Left lung (tissue), 10 donors: Measurements from ENCODE around the gene FAM222A. TPM values are rescaled to one million over a fixed set of nuclear protein-coding genes. Genes with fewer than 3 reads are reported as not detected.

ENCODE experiments used
- ATAC-seq: fragments of 200-7000 bp; cut with Tn5 transposase; one replicate; pipeline ENCODE4 v1.9.1; 2020; ENCODE audit warnings: moderate library complexity
- DNase-seq, 4 donors: peaks; one replicate each; pipeline ENCODE4 v3.0.0-alpha.2; 2013 to 2020
- H3K27ac ChIP-seq, 2 donors: fragments of 200-600 bp; sonication (generic) in 1 of 2; one replicate each; pipeline versions ENCODE4 v1.5.0 to v1.8.0; 2020 to 2021
- H3K27me3 ChIP-seq, 2 donors: fragments of 200-600 bp; sonication (generic) in 1 of 2; one replicate each; pipeline versions ENCODE4 v1.5.0 to v1.8.0; 2020 to 2021
- H3K36me3 ChIP-seq, 2 donors: fragments of 200-600 bp; sonication (generic) in 1 of 2; one replicate each; pipeline versions ENCODE4 v1.5.0 to v1.8.0; 2020 to 2021
- H3K4me1 ChIP-seq, 2 donors: fragments of 200-600 bp; one replicate each; pipeline ENCODE4 v1.8.0; 2021
- H3K4me3 ChIP-seq, 2 donors: fragments of 200-600 bp; sonication (generic) in 1 of 2; one replicate each; pipeline versions ENCODE4 v1.5.0 to v1.8.0; 2020 to 2021; ENCODE audit warnings: mild to moderate bottlenecking in 1 of 2
- H3K9me3 ChIP-seq, 2 donors: fragments of 200-600 bp; sonication (generic) in 1 of 2; one replicate each; pipeline versions ENCODE4 v1.5.0 to v1.8.0; 2020 to 2021
- CTCF ChIP-seq, 2 donors: fragments of 200-600 bp; sonication (generic) in 1 of 2; IDR thresholded peaks; one replicate each; pipeline versions ENCODE4 v1.5.0 to v1.8.0; 2021; ENCODE audit warnings: antibody characterized with exemption in 2 of 2
- intact Hi-C, 2 donors: fragments of 100-400 bp; cut with DNase I; formaldehyde crosslinking; loops; one replicate each; pipeline versions ENCODE4 v1.11.2 to v1.14.2; 2022
- polyA plus RNA-seq, 6 donors: library from polyadenylated mRNA; unstranded; fragments of 120-200 nt; gene quantifications; one replicate each; pipeline ENCODE4 v1.2.1, GENCODE V29; 2013; ENCODE audit not compliant: insufficient read length in 6 of 6
- total RNA-seq, 2 donors: library from RNA; stranded (reverse); fragmentation: NEBNext Ultra II Directional; extraction: Animal tissue kit (Norgen Biotek cat#: 25700); gene quantifications; one replicate each; pipeline ENCODE4 v1.2.1, GENCODE V29; 2021
- donor health status: DM: no; HTN: yes; CAD: no.
- donor health status: DM: no; HTN: no; CAD: no.

Gene FAM222A
- total and polyA plus RNA-seq, 8 donors, result 1.8 to 4.0 (median 2.6) TPM

- intact Hi-C loops, result no loop called here
- Histone ChIP-seq H3K4me3 (no peak overlapping the region), H3K9me3 (no peaks in the 10 kb centered on the region), H3K27ac (no peak overlapping the region), H3K27me3 (peaks cover 0 to 16% of the 10 kb centered on the region in 2 donors), H3K4me1 (no peaks in the 10 kb centered on the region), H3K36me3 (no peaks in the 10 kb centered on the region)
- DNase-seq (no peak), ATAC-seq (no peak)
- no peak for TF ChIP-seq CTCF (IDR thresholded peaks at IDR 0.05)
These were observed 16.9 kb upstream of the FAM222A start for GRCh38 chr12:109696485-109697269.

GRCh38 chr12:109697270-109697553, 16.4 kb upstream of the FAM222A start:
- no peak for TF ChIP-seq CTCF (IDR thresholded peaks at IDR 0.05)
- ATAC-seq, result no peak
- H3K4me3 ChIP-seq, result no peak overlapping the region
- H3K4me1 ChIP-seq, result no peaks in the 10 kb centered on the region
- peaks cover 0 to 10% of the 10 kb centered on the region in 2 donors for H3K27me3 ChIP-seq
- no peak for DNase-seq
- no peaks in the 10 kb centered on the region for H3K9me3 ChIP-seq
- intact Hi-C loops, result no loop called here
- no peaks in the 10 kb centered on the region for H3K36me3 ChIP-seq
- H3K27ac ChIP-seq, result no peak overlapping the region

- DNase-seq (no peak), ATAC-seq (no peak)
- H3K27me3 ChIP-seq, result peaks cover 0 to 3% of the 10 kb centered on the region in 2 donors
- H3K9me3 ChIP-seq, result no peaks in the 10 kb centered on the region
- H3K4me3 ChIP-seq, result no peak overlapping the region
- intact Hi-C loops, result no loop called here
- H3K36me3 ChIP-seq, result no peaks in the 10 kb centered on the region
- H3K27ac ChIP-seq, result no peak overlapping the region
- TF ChIP-seq CTCF (IDR thresholded peaks at IDR 0.05), result no peak
- no peaks in the 10 kb centered on the region for H3K4me1 ChIP-seq
These were observed 15.7 kb upstream of the FAM222A start for GRCh38 chr12:109697877-109698468.

- intact Hi-C loops, result no loop called here
- DNase-seq, result no peak
- ATAC-seq, result no peak
- no peaks in the 10 kb centered on the region for H3K27me3 ChIP-seq
- H3K4me1 ChIP-seq, result no peaks in the 10 kb centered on the region
- no peaks in the 10 kb centered on the region for H3K9me3 ChIP-seq
- H3K4me3 ChIP-seq, result no peak overlapping the region
- no peak for TF ChIP-seq CTCF (IDR thresholded peaks at IDR 0.05)
- H3K27ac ChIP-seq, result no peak overlapping the region
- no peaks in the 10 kb centered on the region for H3K36me3 ChIP-seq
These were observed 14.8 kb upstream of the FAM222A start for GRCh38 chr12:109698820-109699219.

- Histone ChIP-seq H3K27me3 (peaks cover 0 to 19% of the 10 kb centered on the region in 2 donors), H3K27ac (no peak overlapping the region), H3K4me1 (no peaks in the 10 kb centered on the region), H3K4me3 (no peak overlapping the region), H3K9me3 (no peaks in the 10 kb centered on the region), H3K36me3 (no peaks in the 10 kb centered on the region)
- no peak for ATAC-seq
- TF ChIP-seq CTCF (IDR thresholded peaks at IDR 0.05), result no peak
- no peak for DNase-seq
- intact Hi-C loops, result no loop called here
These were observed 12.6 kb upstream of the FAM222A start for GRCh38 chr12:109701064-109701463.
